Measurements from ENCODE around the gene TAS2R16.
"Not testable (repeated sequence)": the region's sequence is repeated elsewhere in the genome, so short reads cannot be mapped to it uniquely, and the experiment has no call there.

TAS2R16 gene

DNA sequence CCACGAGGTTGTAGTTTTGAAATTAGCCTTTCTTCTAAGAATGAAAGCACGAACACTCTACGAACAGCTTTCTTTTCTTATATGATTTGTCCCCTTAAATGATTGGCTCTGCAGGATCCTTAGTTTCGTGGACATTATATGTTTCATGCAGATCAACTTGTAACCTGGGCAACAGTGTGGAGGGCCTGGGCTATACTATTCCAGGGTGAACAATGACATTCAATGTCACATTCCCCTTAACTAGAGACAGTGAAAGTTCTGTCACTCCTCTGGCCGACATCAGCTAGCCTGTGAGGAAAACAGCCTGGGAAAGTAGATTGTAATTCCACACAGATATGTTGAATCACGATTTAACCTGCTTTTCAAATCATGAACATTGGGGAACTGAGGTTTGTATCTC is 23.4 kb downstream of the TAS2R16 start:
- no peak for DNase-seq (ENCODE audit: low spot score)

DNA sequence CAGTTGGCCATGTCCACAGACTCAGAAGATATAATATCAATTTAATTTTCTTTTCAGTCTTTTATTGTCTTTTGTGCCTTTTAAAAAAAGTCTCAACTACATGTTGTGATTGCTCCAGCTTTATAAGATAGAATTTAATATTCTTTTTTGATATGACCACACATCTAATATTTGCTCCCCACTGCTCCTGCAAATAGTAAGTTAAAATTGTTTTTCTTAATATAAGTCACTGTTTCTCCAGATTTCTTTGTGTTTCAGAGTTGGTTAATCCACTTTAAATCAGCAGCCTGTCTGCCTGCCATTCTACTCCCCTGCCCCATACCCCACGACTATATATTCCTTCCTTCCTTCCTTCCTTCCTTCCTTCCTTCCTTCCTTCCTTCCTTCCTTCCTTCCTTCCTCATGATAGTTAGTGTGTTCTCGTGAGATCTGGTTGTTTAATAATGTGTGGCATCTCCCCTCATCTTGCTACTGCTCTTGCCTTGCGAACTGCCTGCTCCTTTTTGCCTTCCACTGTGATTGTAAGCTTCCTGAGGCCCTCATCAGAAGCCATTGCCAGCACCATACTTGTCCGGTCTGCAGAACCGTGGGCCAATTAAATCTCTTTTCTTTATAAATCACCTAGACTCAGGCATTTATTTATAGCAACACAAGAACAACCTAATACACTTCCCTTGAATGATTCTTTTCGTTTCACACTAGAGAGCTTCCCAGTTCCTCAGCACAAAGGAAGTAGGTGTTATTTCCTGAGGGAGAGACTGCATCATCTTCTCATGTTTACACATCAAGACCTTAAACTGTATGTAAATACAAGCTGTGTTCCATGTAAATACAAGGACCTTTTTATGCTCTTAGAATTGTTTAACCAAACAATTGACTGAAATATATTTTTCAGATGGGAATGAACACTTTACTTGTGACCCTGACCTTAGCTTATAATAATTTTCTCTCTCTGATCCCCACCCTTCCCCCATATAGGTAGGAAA is 24.5 kb downstream of the TAS2R16 start:
- DNase-seq (ENCODE audit: low spot score): no peak

DNA sequence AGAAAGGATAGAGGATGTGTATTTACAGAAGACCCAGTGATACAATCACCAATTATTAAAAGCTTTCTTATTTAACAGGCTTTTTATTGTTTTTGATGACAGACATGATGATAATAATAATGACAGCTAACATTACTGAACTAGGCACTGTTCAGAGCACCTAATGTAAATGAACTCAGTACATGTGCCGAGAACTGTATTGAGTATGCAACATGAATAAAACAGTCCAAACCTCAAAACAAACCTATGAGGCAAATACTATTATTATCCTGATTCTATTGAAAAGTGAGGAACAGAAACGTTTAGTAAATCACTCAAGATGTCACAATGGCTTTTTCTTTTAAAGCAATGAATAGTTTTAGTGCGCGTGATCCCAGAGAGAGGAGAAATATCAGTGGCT is 27.1 kb downstream of the TAS2R16 start:
- DNase-seq (ENCODE audit: low spot score): no peak

DNA sequence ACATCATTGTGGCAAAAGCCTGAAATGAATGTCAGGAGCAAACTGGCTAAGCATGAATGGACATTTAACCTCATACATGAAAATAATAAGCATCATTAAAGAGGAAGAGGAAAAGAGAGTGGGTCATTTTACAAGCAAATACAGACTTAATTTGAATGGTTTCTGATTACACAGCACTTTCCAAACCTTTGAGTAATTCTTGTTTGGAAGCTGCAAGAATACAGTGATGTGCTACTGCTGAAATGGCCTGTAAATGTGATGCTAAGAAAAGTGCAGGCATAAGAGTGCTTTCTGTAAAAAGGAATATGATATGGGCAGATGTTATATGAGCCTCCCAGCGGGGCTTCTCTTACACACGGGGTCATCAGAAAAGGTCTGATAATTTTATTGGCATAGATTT is 30.2 kb downstream of the TAS2R16 start:
- no peak for DNase-seq (ENCODE audit: low spot score)

DNA sequence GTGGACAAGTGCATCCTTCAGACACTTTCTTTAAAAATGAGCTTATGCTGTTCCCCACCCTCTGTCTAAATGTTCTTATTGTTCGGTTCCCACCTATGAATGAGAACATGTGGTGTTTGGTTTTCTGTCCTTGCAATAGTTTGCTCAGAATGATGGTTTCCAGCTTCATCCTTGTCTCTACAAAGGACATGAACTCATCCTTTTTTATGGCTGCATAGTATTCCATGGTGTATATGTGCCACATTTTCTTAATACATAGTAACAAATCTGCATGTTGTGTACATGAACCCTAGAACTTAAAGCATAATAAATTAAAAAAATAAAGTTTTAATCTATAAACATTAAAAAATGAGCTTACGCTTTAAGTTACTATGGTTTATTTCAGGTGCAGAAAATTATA is 41.8 kb downstream of the TAS2R16 start:
- not testable (repeated sequence) for DNase-seq (ENCODE audit: low spot score)

DNA sequence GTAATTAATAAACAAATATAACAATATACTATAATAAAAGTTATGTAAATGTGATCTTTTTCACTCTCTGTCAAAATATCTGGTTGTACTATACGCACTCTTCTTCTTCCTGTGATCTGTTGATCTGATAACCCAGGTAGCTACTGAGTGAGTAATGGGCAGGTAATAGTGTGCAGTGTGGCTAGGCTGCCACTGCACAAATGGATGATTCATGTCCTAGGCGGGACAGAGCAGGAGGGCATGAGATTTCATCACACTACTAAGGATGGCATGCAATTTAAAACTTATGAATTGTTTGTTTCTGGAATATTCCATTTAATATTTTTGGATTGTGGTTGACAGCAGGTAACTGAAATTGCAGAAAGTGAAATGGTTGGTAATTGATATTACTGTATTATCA is 44.5 kb downstream of the TAS2R16 start:
- no peak for DNase-seq (ENCODE audit: low spot score)

DNA sequence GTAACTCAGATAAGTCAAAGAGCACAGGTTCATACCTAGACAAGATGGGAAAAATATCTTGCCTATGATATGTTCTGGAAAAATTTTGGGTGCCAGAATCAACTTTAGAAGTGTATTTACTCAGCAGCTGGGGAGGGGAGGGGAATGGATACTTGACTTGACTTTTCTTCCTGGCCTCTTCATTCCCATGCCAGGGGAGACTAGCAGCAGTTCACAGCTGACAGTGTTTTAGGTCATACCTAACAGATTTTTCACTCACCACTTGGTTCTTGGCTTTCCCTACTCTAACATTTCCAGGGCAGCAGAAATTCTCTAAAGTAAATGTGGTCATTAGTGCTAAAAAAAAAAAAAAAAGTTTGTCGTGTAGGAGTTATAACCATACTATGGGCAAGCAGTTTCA is 46.3 kb downstream of the TAS2R16 start:
- DNase-seq (ENCODE audit: low spot score): no peak

Measured in globus pallidus (tissue), 1 donor.